Neuronal stem cell (in vitro differentiated cells): ENCODE results near the gene TFEB. TPM values are rescaled to one million over a fixed set of nuclear protein-coding genes. Genes with fewer than 3 reads are reported as not detected.

ENCODE experiments used
- DNase-seq: peaks from one replicate; pipeline ENCODE4 v3.0.0-alpha.2; 2013; ENCODE audit warnings: low spot score
- H2AFZ ChIP-seq: one replicate; pipeline ENCODE4 v1.6.1; 2013; ENCODE audit warnings: mild to moderate bottlenecking, low read length, inconsistent platforms
- H2AK5ac ChIP-seq: 2 replicates; pipeline ENCODE4 v1.6.1; 2013; ENCODE audit warnings: low read depth, mild to moderate bottlenecking, inconsistent platforms, low read length, moderate library complexity, mixed read lengths
- H2BK120ac ChIP-seq: 2 replicates; pipeline ENCODE4 v1.6.1; 2013; ENCODE audit warnings: low read depth, mild to moderate bottlenecking, inconsistent platforms, low read length, moderate library complexity, mixed read lengths
- H2BK12ac ChIP-seq: one replicate; pipeline ENCODE4 v1.6.1; 2013; ENCODE audit warnings: low read length, inconsistent platforms
- H2BK15ac ChIP-seq: 2 replicates; pipeline ENCODE4 v1.6.1; 2013; ENCODE audit warnings: mild to moderate bottlenecking, low read length, inconsistent platforms, mixed read lengths
- H2BK5ac ChIP-seq: one replicate; pipeline ENCODE4 v1.6.1; 2013; ENCODE audit warnings: inconsistent platforms, mild to moderate bottlenecking, low read length, moderate library complexity
- H3K14ac ChIP-seq: one replicate; pipeline ENCODE4 v1.6.1; 2013; ENCODE audit warnings: low read length, inconsistent platforms
- H3K18ac ChIP-seq: 2 replicates; pipeline ENCODE4 v1.6.1; 2013; ENCODE audit warnings: low read length, inconsistent platforms
- H3K23ac ChIP-seq: 2 replicates; pipeline ENCODE4 v1.6.1; 2013; ENCODE audit warnings: low read depth, mild to moderate bottlenecking, mixed read lengths, low read length, inconsistent platforms; ENCODE audit not compliant: poor library complexity
- H3K27ac ChIP-seq: replicated peaks from 3 replicates; pipeline ENCODE4 v1.5.1; 2013; ENCODE audit warnings: low read length, inconsistent platforms
- H3K27me3 ChIP-seq, 3 experiments: 2 replicates each; pipeline ENCODE4 v1.6.1; 2013; ENCODE audit warnings: low read length in 3 of 3, mild to moderate bottlenecking in 2 of 3, inconsistent platforms in 1 of 3, low read depth in 1 of 3, mixed read lengths in 1 of 3, moderate library complexity in 1 of 3; ENCODE audit not compliant: control insufficient read depth in 3 of 3, insufficient read depth in 3 of 3
- H3K36me3 ChIP-seq, 2 donors: replicated peaks in 1 of 2; 2 replicates each; pipeline ENCODE4 v1.6.1; 2013; ENCODE audit warnings: low read length in 2 of 2; ENCODE audit not compliant: control insufficient read depth in 2 of 2, insufficient read depth in 2 of 2
- H3K4ac ChIP-seq: 2 replicates; pipeline ENCODE4 v1.6.1; 2013; ENCODE audit warnings: inconsistent platforms, mild to moderate bottlenecking, low read length, moderate library complexity
- H3K4me1 ChIP-seq, 2 donors: 1 replicate in 1 of 2; 2 replicates in 1 of 2; pipeline ENCODE4 v1.6.1; 2013; ENCODE audit warnings: low read length in 2 of 2, low read depth in 1 of 2; ENCODE audit not compliant: control insufficient read depth in 2 of 2, insufficient read depth in 1 of 2
- H3K4me2 ChIP-seq: one replicate; pipeline ENCODE4 v1.6.1; 2013; ENCODE audit warnings: mild to moderate bottlenecking, low read length, inconsistent platforms; ENCODE audit not compliant: insufficient read depth, poor library complexity, severe bottlenecking
- H3K4me3 ChIP-seq, 2 donors: 2 replicates each; pipeline ENCODE4 v1.5.1; 2013; ENCODE audit warnings: low read length in 2 of 2, mild to moderate bottlenecking in 2 of 2, inconsistent platforms in 1 of 2, moderate library complexity in 1 of 2
- H3K79me1 ChIP-seq: one replicate; pipeline ENCODE4 v1.6.1; 2013; ENCODE audit warnings: low read depth, mild to moderate bottlenecking, inconsistent platforms, low read length, moderate library complexity
- H3K9ac ChIP-seq: one replicate; pipeline ENCODE4 v1.6.1; 2013; ENCODE audit warnings: mild to moderate bottlenecking, low read depth, low read length, inconsistent platforms; ENCODE audit not compliant: poor library complexity
- H3K9me3 ChIP-seq, 2 donors: replicated peaks in 1 of 2; 2 replicates each; pipeline versions ENCODE3 to v1.6.1; 2013; ENCODE audit warnings: low read length in 2 of 2, mild to moderate bottlenecking in 2 of 2, inconsistent platforms in 1 of 2, low read depth in 1 of 2, mixed read lengths in 1 of 2, moderate library complexity in 1 of 2; ENCODE audit not compliant: control insufficient read depth in 2 of 2, insufficient read depth in 1 of 2
- H4K8ac ChIP-seq: one replicate; pipeline ENCODE4 v1.6.1; 2013; ENCODE audit warnings: low read depth, mild to moderate bottlenecking, inconsistent platforms, low read length, moderate library complexity
- H4K91ac ChIP-seq: one replicate; pipeline ENCODE4 v1.6.1; 2013; ENCODE audit warnings: low read length, low read depth, mild to moderate bottlenecking, inconsistent platforms; ENCODE audit not compliant: poor library complexity
- WGBS, 2 donors: extraction: QIAGEN DNeasy Blood & Tissue Kit; methylation state at CpG; one replicate each; pipeline ENCODE4 v1.1.7; 2013; ENCODE audit warnings: missing lambda C conversion rate in 2 of 2, mixed read lengths in 1 of 2; ENCODE audit not compliant: insufficient read length in 2 of 2, insufficient replicate concordance in 1 of 2; ENCODE audit errors: extremely low coverage in 2 of 2; 5-methylcytosine and 5-hydroxymethylcytosine counted together
- polyA plus RNA-seq, 2 experiments: library from polyadenylated mRNA; stranded (reverse); fragments of 200-250 nt; gene quantifications; one replicate each; pipeline ENCODE4 v1.2.3, GENCODE V29; 2013

Gene TFEB
- 1.1 TPM for polyA plus RNA-seq (2013, experiment 1 of 2)
- 1.1 TPM for polyA plus RNA-seq (2013, experiment 2 of 2)

DNA sequence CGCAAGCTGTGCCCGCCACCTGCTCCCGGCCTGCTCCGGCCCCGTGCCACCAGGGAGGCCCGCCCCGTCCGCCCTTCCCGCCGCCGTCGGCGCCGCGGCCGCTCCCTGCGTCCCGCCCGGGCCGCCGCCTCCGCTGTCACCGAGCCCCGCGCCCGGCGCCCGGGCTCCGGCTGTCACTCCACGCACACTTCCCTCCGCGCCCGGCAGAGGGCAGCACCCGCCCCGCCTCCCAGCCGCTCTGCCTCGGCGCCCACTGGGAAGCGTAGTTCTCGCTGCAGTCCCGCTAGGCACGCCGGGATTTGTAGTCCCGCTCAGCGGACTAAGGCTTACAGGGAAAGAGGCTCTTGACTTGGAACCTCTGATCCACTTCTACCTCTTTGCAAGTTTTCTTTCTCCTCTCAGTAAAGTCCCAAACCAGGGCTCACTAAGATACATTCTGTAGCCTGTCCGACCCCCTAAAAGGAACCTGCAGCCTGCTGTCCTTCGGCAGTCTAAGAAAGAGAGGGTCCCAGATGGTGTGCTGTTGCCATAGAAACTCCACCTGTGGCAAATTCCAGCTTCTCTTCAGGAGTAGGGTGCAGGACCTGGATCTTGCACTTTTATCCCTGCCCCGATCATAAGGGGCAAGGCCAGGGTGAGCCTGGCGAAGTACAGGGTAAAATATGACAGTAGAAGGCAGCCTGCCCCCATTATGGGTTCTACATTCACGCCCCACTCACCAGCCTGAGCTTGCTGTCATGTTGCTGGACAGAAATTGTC is at the start of gene TFEB:
Gene TFEB, minus strand, starts transcription at position 182 of the 759 bp plus-strand sequence. CDS start 44,395 bp downstream, outside the sequence.
- Histone ChIP-seq H2BK15ac (no peak within 1 kb of the TSS), H3K4me3 (peak within 1 kb of the TSS; percentile 51 to 83), H3K27ac (peak within 1 kb of the TSS; percentile 39), H2AFZ (peak within 1 kb of the TSS; percentile 97), H2AK5ac (peak within 1 kb of the TSS; percentile 51), H4K8ac (no peak within 1 kb of the TSS), H3K4me2 (peak within 1 kb of the TSS; percentile 94), H2BK12ac (no peak within 1 kb of the TSS), H3K79me1 (no peaks in the 10 kb centered on the region), H4K91ac (no peak within 1 kb of the TSS), H3K4ac (no peak within 1 kb of the TSS), H3K18ac (peak within 1 kb of the TSS; percentile 77), H2BK120ac (no peak within 1 kb of the TSS), H3K27me3 (peaks cover 0 to 44% (median 24%) of the 10 kb centered on the region in 3 experiments), H3K14ac (no peak within 1 kb of the TSS), H3K36me3 (no peaks in the 10 kb centered on the region), H3K9me3 (no peaks in the 10 kb centered on the region), H2BK5ac (peak within 1 kb of the TSS; percentile 62), H3K4me1 (peaks cover 11 to 23% of the 10 kb centered on the region in 2 donors), H3K23ac (peak within 1 kb of the TSS; percentile 62), H3K9ac (peak within 1 kb of the TSS; percentile 71)
- no CpG with 5 or more reads among the region's 50 CpGs for WGBS, 2 donors
- DNase-seq: peak; percentile 90

DNA sequence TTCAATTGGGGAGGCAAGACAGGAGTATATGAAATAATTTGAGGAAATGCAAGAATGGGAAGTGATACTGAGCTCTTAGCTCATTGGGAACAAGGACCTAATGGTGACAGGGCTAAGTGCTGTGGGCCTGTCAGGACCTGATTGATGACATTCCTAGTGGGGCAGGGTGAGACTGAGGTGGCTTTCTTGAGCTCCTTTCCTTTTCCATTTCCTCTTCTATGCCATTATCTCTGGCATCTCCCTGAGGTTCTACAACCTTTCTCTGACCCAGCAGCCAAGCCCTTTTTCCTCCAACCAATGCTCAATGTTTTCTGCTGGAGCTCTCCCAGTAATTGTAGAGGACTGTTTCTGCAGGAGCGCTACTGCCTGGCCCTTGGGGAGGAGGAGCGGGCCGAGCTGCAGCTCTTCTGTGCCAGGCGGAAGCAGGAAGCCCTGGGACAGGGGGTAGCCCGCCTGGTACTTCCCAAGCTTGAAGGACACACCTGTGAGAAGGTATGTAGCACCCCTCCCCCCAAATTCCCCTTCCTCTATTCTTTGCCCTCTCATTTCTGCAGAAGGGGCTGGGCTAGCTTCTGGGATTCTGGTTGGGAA is 49.3 kb upstream of the TFEB start:
- Histone ChIP-seq H3K79me1 (no peaks in the 10 kb centered on the region), H2BK15ac (no peak overlapping the region), H4K91ac (no peak overlapping the region), H2AFZ (no peak overlapping the region), H3K9me3 (no peaks in the 10 kb centered on the region), H3K27me3 (no peaks in the 10 kb centered on the region), H3K9ac (no peak overlapping the region), H3K4ac (no peak overlapping the region), H2AK5ac (no peak overlapping the region), H3K18ac (no peak overlapping the region), H3K36me3 (peaks cover 9% of the 10 kb centered on the region in 2 donors), H4K8ac (no peak overlapping the region), H3K14ac (no peak overlapping the region), H2BK5ac (no peak overlapping the region), H3K23ac (no peak overlapping the region), H2BK12ac (no peak overlapping the region), H2BK120ac (no peak overlapping the region), H3K4me3 (no peak overlapping the region), H3K4me1 (peaks cover 6 to 12% of the 10 kb centered on the region in 2 donors), H3K4me2 (no peak overlapping the region), H3K27ac (no peak overlapping the region)
- WGBS, 2 donors: no CpG with 5 or more reads among the region's 5 CpGs
- DNase-seq: no peak

GRCh38 chr6:41783106-41783780 is 47.8 kb upstream of the TFEB start:
- Histone ChIP-seq H2BK12ac (no peak overlapping the region), H2BK15ac (no peak overlapping the region), H4K8ac (no peak overlapping the region), H2BK5ac (no peak overlapping the region), H3K4me3 (no peak overlapping the region), H3K23ac (no peak overlapping the region), H2BK120ac (no peak overlapping the region), H2AFZ (no peak overlapping the region), H4K91ac (no peak overlapping the region), H3K18ac (no peak overlapping the region), H3K4ac (no peak overlapping the region), H3K79me1 (no peaks in the 10 kb centered on the region), H3K14ac (no peak overlapping the region), H2AK5ac (no peak overlapping the region), H3K4me1 (peaks cover 8 to 17% of the 10 kb centered on the region in 2 donors), H3K36me3 (peaks cover 0 to 2% of the 10 kb centered on the region in 2 donors), H3K27ac (no peak overlapping the region), H3K4me2 (no peak overlapping the region), H3K9me3 (no peaks in the 10 kb centered on the region), H3K9ac (no peak overlapping the region), H3K27me3 (no peaks in the 10 kb centered on the region)
- DNase-seq: no peak
- no CpG with 5 or more reads among the region's 6 CpGs for WGBS, 2 donors

DNA sequence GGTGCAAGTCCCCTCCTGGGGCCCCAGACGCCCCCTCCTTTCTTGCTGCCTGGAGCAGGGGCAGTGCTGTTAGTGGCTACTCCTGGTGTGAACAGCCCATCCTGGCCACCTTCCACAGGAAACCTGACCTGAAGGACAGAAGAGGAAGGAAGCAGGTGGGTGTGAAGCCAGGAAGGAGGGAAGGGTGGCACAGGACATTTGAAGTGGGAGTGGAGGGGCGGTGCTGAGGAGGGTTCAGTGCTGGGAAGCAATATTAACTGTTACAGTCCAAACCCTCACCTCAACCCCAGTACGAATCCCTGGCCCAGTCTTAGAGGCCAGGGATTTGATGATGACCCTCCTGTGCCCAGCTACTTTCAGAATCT is 45.9 kb upstream of the TFEB start:
- no peak overlapping the region for H4K91ac ChIP-seq
- peak overlapping the region; percentile 71 for H3K9ac ChIP-seq
- H3K18ac ChIP-seq: peak overlapping the region; percentile 90
- peak overlapping the region in 1 of 2 donors; percentile 58 for H3K4me3 ChIP-seq
- no peaks in the 10 kb centered on the region for H3K27me3 ChIP-seq
- no CpG with 5 or more reads among the region's 3 CpGs for WGBS, 2 donors
- no peak overlapping the region for H3K23ac ChIP-seq
- peaks cover 8 to 9% of the 10 kb centered on the region in 2 donors for H3K36me3 ChIP-seq
- H3K27ac ChIP-seq: no peak overlapping the region
- H3K4me2 ChIP-seq: peak overlapping the region; percentile 94
- H3K4ac ChIP-seq: no peak overlapping the region
- peak overlapping the region; percentile 96 for H2AFZ ChIP-seq
- H2AK5ac ChIP-seq: no peak overlapping the region
- H2BK5ac ChIP-seq: no peak overlapping the region
- H3K14ac ChIP-seq: peak overlapping the region; percentile 3
- H3K79me1 ChIP-seq: no peaks in the 10 kb centered on the region
- no peak for DNase-seq
- H3K4me1 ChIP-seq: peaks cover 8 to 17% of the 10 kb centered on the region in 2 donors
- no peak overlapping the region for H2BK12ac ChIP-seq
- H4K8ac ChIP-seq: no peak overlapping the region
- no peak overlapping the region for H2BK120ac ChIP-seq
- no peak overlapping the region for H2BK15ac ChIP-seq
- no peaks in the 10 kb centered on the region for H3K9me3 ChIP-seq
